HTERT RPE-1 (cell line): ENCODE measurements around the gene SLC22A17.

Experiments used
- in situ Hi-C: fragments of 300-500 bp; cut with MboI; formaldehyde crosslinking; loops from 4 replicates; pipeline ENCODE4 v1.14.3; 2020; ENCODE audit warnings: low sequenced_read_pairs

SLC22A17 gene

GRCh38 chr14:23382276-23382675, 29.6 kb upstream of the SLC22A17 start:
- in situ Hi-C loops: no loop called here

- in situ Hi-C loops: no loop called here
Observed at GRCh38 chr14:23381871-23382270, 29.2 kb upstream of the SLC22A17 start.

- in situ Hi-C loops: no loop called here
Observed at GRCh38 chr14:23380976-23381375, 28.3 kb upstream of the SLC22A17 start.

GRCh38 chr14:23380197-23380914, 27.7 kb upstream of the SLC22A17 start:
- in situ Hi-C loops: no loop called here

- in situ Hi-C loops: no loop called here
Observed at GRCh38 chr14:23379366-23380196, 26.9 kb upstream of the SLC22A17 start.

- in situ Hi-C loops: no loop called here
Observed at GRCh38 chr14:23378612-23379220, 26.0 kb upstream of the SLC22A17 start.

GRCh38 chr14:23377573-23378563, 25.2 kb upstream of the SLC22A17 start:
- in situ Hi-C loops: no loop called here

- in situ Hi-C loops: no loop called here
Observed at GRCh38 chr14:23377198-23377550, 24.5 kb upstream of the SLC22A17 start.

GRCh38 chr14:23376482-23377197, 24.0 kb upstream of the SLC22A17 start, which contains the start of gene CMTM5:
Gene CMTM5, plus strand, starts transcription at chr14:23377046. Its CDS starts 206 bp downstream, at chr14:23377252.
- in situ Hi-C loops: no loop called here

GRCh38 chr14:23375527-23376251, 23.0 kb upstream of the SLC22A17 start:
- in situ Hi-C loops: no loop called here

GRCh38 chr14:23373041-23373440, 20.4 kb upstream of the SLC22A17 start:
- in situ Hi-C loops: no loop called here

GRCh38 chr14:23372509-23372908, 19.8 kb upstream of the SLC22A17 start, which contains the start of gene IL25:
Gene IL25, plus strand, starts transcription at chr14:23372809.
- in situ Hi-C loops: no loop called here

GRCh38 chr14:23371865-23372264, 19.2 kb upstream of the SLC22A17 start:
- in situ Hi-C loops: no loop called here

GRCh38 chr14:23370221-23370620, 17.5 kb upstream of the SLC22A17 start:
- in situ Hi-C loops: no loop called here

- in situ Hi-C loops: no loop called here
Observed at GRCh38 chr14:23366426-23366921, 13.8 kb upstream of the SLC22A17 start.

GRCh38 chr14:23365732-23366425, 13.2 kb upstream of the SLC22A17 start:
- in situ Hi-C loops: no loop called here

- in situ Hi-C loops: no loop called here
Observed at GRCh38 chr14:23365036-23365731, 12.5 kb upstream of the SLC22A17 start, which contains the start of gene EFS. Gene EFS, minus strand, starts transcription at chr14:23365172. Its CDS starts 147 bp downstream, at chr14:23365025.
